GM12878 (cell line): ENCODE data around the gene ZSWIM7.

Source experiments
- CTCF ChIP-seq, 3 experiments: IDR thresholded peaks in 2 of 3; conservative IDR thresholded peaks in 1 of 3; 2 replicates each; pipeline ENCODE4 v1.5.1; 2011; ENCODE audit warnings: low read depth in 3 of 3, low read length in 3 of 3, mild to moderate bottlenecking in 3 of 3, control low read depth in 2 of 3, moderate library complexity in 2 of 3, inconsistent platforms in 1 of 3, mixed read lengths in 1 of 3; ENCODE audit not compliant: control insufficient read depth in 2 of 3, insufficient read depth in 1 of 3; ENCODE audit errors: extremely low read depth in 1 of 3
- EP300 ChIP-seq, 2 experiments: fragments of 150-350 bp in 1 of 2; IDR thresholded peaks; 2 replicates each; pipeline ENCODE4 v1.6.1; 2011 to 2012; ENCODE audit warnings: low read depth in 2 of 2, low read length in 2 of 2, borderline replicate concordance in 1 of 2, improper control_type of control experiment in 1 of 2, inconsistent platforms in 1 of 2; ENCODE audit not compliant: control insufficient read depth in 1 of 2
- EZH2 ChIP-seq: IDR thresholded peaks from 2 replicates; pipeline ENCODE4 v1.6.1; 2012; ENCODE audit warnings: low read depth, mild to moderate bottlenecking, control low read depth, inconsistent platforms, low read length, borderline replicate concordance; ENCODE audit not compliant: control insufficient read depth
- FOS ChIP-seq: IDR thresholded peaks from 3 replicates; pipeline ENCODE4 v1.6.1; 2011; ENCODE audit warnings: borderline replicate concordance; ENCODE audit not compliant: insufficient read length; ENCODE audit errors: extremely low read depth
- FOXM1 ChIP-seq: IDR thresholded peaks from 2 replicates; pipeline ENCODE4 v1.6.1; 2012; ENCODE audit warnings: low read depth, mild to moderate bottlenecking, inconsistent platforms, low read length, moderate library complexity
- GABPA ChIP-seq: IDR thresholded peaks from 2 replicates; pipeline ENCODE4 v1.6.1; 2014; ENCODE audit warnings: antibody characterized with exemption, low read depth, mild to moderate bottlenecking, inconsistent platforms
- MAX ChIP-seq: IDR thresholded peaks from 2 replicates; pipeline ENCODE4 v1.6.1; 2012; ENCODE audit warnings: low read depth, low read length, improper control_type of control experiment
- MEF2B ChIP-seq: fragments of 450-650 bp; IDR thresholded peaks from 2 replicates; pipeline ENCODE4 v1.6.1; 2018; ENCODE audit warnings: mild to moderate bottlenecking, moderate library complexity; ENCODE audit not compliant: partially characterized antibody, poor library complexity, severe bottlenecking
- NFXL1 ChIP-seq: fragments of 450-650 bp; IDR thresholded peaks from 2 replicates; pipeline ENCODE4 v1.6.1; 2017; ENCODE audit warnings: antibody characterized with exemption, mild to moderate bottlenecking, borderline replicate concordance
- NR2C2 ChIP-seq: IDR thresholded peaks from 2 replicates; pipeline ENCODE4 v1.6.1; 2011; ENCODE audit warnings: borderline replicate concordance, low read depth; ENCODE audit not compliant: control insufficient read depth, insufficient read length
- NRF1 ChIP-seq: conservative IDR thresholded peaks from 2 replicates; pipeline ENCODE4 v1.6.1; 2011; ENCODE audit warnings: mild to moderate bottlenecking, low read depth, low read length, improper control_type of control experiment
- PKNOX1 ChIP-seq: fragments of 450-650 bp; IDR thresholded peaks from 2 replicates; pipeline ENCODE4 v1.6.1; 2016; ENCODE audit warnings: mild to moderate bottlenecking

GRCh38 chr17:15999974-16000827 is 697 bp upstream of the ZSWIM7 start:
- TF ChIP-seq MAX (no peak), MEF2B (no peak), NRF1 (no peak), CTCF (IDR thresholded peaks at IDR 0.05 in 2 of 3, conservative IDR thresholded peaks at IDR 0.05 in 1 of 3; ENCODE audit: control insufficient read depth in 2 of 3, extremely low read depth in 1 of 3, insufficient read depth in 1 of 3, low read depth in 3 of 3, low read length in 3 of 3) (no peak), GABPA (no peak), PKNOX1 (no peak), FOXM1 (no peak), NFXL1 (no peak), NR2C2 (no peak), FOS (no peak), EP300 (IDR thresholded peaks at IDR 0.05; ENCODE audit: borderline replicate concordance in 1 of 2, control insufficient read depth in 1 of 2, low read depth in 2 of 2, low read length in 2 of 2) (no peak), EZH2 (no peak)
